Astrocyte (in vitro differentiated cells and primary cell): ENCODE results near the gene FAM222A.

Source experiments
- CTCF ChIP-seq: IDR thresholded peaks from 2 replicates; pipeline ENCODE4 v1.5.1; 2011; ENCODE audit warnings: low read depth, mild to moderate bottlenecking, inconsistent platforms, low read length, moderate library complexity; ENCODE audit not compliant: insufficient read depth
- EZH2 ChIP-seq: IDR thresholded peaks from 2 replicates; pipeline ENCODE4 v1.6.1; 2012; ENCODE audit warnings: mild to moderate bottlenecking, low read length, inconsistent platforms; ENCODE audit not compliant: insufficient read depth

GRCh38 chr12:109717390-109718357 is 4.0 kb downstream of the FAM222A start:
- TF ChIP-seq CTCF (no peak), EZH2 (no peak)
